HG02973 (cell line): ENCODE data around the gene MZB1.
"Not testable (repeated sequence)": the region's sequence is repeated elsewhere in the genome, so short reads cannot be mapped to it uniquely, and the experiment has no call there.

ENCODE experiments used
- ATAC-seq: cut with Tn5 transposase; IDR thresholded peaks from one replicate; pipeline ENCODE4 v1.9.1; 2021; ENCODE audit warnings: moderate library complexity; ENCODE audit not compliant: unreplicated experiment

Gene MZB1

DNA sequence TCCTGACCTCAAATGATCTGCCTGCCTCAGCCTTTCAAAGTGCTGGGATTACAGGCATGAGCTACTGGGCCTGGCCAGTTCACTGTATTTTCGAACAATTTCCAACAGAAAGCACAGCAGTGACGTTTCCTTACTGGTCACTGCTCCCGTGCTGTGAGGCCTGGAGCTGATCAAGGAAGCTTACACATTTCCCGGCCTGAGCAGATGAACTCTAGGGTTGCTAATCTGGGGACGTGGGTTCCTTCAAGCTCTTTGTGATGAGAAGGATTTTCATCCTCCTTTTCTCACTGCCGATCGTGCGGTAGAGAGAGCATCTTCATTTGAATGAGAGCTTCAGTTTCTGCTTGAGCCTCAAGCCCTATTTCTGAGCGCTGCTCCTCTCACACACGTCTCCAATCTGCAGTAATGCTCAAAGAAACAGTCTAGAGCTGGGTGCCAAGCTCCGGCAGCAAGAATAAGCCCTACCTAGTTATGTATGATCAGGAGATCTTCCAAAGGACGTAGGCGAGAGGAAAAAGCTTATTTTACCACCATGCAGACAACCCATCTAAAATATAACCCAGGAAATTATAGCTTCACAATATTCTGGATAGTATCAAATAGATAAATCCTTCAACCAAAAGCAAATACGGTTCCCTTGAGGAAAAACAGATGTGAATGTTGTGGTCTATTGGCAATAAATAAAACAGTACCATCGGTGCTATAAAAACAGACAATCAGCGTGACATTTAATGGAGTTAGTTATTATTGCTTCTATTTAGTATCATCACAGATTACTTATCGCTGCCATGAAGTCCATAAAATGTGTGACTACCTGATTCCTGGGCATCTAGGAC, 21.5 kb upstream of the MZB1 start:
- ATAC-seq = no peak

- ATAC-seq = no peak
Measured at GRCh38 chr5:139410121-139410992, 20.6 kb upstream of the MZB1 start.

DNA sequence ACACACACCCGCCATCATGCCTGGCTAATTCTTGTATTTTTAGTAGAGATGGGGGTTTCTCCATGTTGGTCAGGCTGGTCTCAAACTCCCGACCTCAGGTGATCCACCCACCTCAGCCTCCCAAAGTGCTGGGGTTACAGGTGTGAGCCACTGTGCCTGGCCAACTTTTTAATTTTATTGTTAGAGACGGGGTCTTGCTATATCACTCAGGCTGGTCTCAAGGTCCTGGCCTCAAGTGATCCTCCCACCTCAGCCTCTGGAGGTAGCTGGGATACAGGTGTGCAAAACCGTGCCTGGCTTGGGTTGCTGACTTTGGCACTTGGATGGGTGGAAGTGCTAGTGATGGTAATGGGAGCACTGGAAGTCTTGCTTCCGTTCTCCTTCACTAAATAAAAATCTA, 19.4 kb upstream of the MZB1 start:
- ATAC-seq = not testable (repeated sequence)

DNA sequence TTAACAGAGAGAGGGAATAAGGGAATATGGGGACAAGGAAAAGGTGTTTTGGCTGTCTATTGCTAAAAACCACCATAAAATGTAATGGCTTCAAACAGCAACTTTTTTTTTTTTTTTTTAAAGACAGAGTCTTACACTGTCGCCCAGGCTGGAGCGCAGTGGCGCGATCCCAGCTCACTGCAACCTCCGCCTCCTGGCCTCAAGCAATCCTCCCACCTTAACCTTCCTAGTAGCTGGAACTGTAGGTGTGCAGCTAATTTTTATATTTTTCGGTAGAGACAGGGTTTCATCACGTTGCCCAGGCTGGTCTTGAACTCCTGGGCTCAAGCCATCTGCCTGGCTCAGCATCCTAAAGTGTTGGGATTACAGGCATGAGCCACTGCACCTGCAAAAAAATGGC, 18.5 kb upstream of the MZB1 start:
- no peak for ATAC-seq

- ATAC-seq = no peak
Measured at GRCh38 chr5:139407517-139407916, 17.8 kb upstream of the MZB1 start.

- ATAC-seq = no peak
Measured at GRCh38 chr5:139406963-139407362, 17.2 kb upstream of the MZB1 start.

GRCh38 chr5:139404484-139404840, 14.7 kb upstream of the MZB1 start:
- ATAC-seq = no peak

DNA sequence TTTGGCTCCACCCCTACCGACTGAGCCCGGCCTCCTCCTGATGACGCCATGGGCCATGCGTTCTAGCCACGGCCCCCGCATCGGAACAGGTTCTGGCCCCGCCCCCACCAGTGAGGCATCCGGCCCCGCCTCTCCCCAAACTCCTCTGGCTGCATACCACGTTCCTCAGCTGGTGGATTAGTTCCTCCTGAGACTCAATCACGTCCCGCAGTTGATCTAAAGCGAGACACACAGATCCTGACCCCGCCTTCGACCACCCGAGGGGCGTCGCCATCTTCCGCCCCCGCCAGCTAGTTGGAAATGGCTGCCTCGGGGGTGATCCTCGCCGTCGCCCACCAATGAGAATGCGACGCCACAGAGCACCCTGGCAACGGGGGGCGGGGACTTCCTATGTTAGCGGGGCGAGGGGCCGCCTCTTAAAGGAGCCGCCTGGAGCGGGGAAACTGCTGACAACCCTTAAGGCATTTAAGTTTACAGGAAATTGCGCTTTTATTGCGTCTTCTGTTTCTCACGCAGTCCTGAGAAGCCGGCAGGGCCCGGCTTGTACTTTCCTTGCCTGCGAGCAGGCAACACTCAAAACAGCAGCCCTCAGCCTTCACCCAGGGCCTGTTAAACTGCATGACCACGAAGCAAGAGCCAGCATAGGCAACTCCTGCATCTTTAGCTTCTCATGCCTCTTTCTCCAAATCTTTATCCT, 14.2 kb upstream of the MZB1 start, which contains the start of gene SPATA24:
SPATA24 (minus strand) TSS at position 303 of the 697 bp plus-strand sequence; CDS start at position 274, 29 bp downstream.
- peak; percentile 75 for ATAC-seq

GRCh38 chr5:139403418-139403786, 13.7 kb upstream of the MZB1 start:
- no peak for ATAC-seq

DNA sequence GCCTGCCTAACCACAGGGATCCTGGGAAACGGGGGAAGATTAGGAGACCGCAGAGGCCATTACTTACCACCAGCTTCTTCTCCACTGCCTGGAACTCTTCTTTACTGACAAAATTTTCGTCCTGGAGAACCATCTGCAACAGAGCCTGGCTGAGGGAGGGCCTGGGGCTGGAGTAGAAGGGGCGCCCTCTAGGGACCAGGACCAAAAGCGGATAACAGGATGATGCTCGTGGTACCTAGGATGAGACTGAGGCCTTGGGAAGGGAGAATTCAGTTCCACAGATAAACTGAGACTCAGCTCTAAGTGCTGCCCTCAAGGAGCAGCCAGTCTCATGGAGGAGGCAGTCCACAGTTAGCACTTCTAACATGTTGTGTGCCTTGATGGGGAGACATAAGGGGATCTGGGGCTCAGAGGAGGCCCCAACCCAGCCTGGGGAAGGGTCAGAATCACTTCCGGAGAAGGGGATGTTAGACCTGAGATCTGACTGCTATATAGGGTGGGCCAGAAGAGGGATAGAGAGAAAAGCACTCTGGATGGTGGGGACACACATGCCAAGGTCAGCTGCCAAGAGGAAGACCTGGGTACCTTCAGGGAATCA, 12.9 kb upstream of the MZB1 start:
- no peak for ATAC-seq

DNA sequence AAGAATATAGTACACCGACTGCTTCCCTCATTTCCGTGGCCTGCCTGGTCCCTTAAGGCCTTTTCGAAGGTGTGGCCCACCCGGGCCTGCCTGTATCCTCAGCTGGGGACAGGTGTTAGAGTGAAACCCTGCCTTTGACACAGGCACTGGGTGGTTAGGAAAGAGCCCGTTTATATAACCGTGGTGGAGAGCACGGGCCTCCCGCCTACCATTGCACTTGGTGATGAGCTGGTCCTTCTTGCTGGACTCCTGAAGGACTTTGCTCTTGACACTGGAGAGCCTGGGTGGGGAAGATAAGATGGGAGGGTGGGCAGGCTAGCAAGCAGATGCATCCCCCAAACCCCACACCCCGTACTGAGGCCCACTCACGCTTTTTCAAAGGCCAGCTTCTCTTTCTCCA, 11.8 kb upstream of the MZB1 start:
- no peak for ATAC-seq

- ATAC-seq = no peak
Measured at GRCh38 chr5:139399501-139400121, 9.9 kb upstream of the MZB1 start.

DNA sequence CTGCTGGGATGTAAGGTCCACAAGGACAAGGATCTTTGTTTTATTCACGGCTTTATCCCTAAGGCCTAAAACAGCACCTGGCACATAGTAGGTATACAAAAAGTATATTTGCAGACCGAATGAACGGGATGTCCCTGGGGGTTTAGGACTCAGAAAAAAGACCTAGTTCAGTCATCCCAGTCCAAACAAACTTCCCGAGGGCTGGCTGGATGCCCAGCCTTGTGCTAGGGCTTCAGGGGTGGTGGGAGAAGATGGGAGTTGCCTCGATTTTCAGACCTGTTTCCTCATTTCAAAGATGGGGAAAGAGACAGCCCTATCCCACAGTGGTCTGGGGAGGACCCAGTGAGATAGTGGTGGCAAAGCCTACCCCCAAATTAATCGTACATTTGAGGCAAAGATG, 8.2 kb upstream of the MZB1 start:
- ATAC-seq = no peak

GRCh38 chr5:139396691-139397090, 7.0 kb upstream of the MZB1 start:
- ATAC-seq = no peak

DNA sequence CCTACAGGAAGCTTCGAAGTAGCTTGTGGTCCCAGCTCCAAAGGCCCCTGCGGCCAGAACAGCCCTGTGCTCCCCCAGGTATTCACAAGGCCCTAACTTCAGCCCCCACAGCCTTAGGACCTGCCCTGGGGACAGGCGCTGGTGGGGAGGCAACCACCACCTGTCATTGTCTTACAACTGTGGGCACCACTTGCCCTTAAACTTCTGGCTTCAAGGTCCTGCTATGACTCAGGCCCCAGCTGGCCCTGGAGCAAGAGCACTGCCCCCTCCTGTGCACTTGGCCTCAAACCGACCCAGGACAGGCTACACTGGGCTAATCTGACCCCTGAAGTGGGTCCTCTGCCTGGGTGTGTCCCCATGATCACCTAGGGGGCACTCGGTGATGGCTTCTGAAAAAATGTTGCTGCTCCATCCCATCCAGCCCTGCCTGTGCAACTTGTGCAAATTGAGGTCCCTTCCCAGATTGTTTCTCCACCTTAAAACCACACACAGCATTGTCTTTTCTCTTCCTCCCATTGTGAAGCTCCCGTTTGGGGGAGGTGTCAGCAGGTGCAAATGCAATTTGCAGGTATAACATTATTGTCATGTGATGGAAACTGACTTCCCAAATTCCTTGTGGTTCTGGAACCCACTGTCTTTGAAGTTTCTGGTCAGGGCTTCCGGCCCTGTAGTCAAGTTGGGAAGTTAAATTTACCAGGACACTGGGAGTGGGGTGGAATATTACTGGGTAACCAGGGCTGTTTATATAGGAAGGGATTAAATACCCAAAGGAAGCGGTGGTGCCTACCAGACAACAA, 6.3 kb upstream of the MZB1 start:
- ATAC-seq = no peak

- no peak for ATAC-seq
Measured at GRCh38 chr5:139394654-139395566, 5.2 kb upstream of the MZB1 start, which contains the start of gene PROB1. Gene PROB1 (minus strand): TSS chr5:139395104. CDS start chr5:139395081, 23 bp downstream.

DNA sequence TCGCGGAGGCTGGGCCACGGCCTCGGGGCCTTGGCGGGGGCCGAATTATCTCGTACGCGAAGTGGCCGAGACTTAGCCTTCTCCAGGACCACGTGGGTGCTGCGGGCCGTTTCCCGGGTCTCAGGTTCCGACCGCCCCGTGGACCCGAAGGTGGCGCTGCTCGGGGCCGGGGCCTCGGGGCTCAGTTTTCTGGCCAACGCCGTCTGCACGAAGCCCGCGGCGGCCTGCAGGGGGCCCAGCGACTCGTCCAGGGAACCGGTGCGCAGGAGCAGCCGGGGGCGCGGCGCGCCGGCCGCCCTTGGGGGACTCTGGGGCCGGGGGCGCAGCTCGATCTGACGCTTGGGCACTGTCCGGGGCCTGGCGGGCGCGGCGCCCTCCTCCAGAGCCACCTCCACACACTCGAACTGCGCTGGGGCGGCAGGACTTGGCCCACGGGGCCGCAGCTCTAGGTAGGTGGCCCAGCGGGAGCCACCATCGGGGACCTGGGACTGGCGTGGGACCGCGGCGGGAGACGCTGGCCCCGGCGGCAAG, 4.5 kb upstream of the MZB1 start:
- ATAC-seq = no peak

GRCh38 chr5:139393497-139394122, 3.9 kb upstream of the MZB1 start:
- no peak for ATAC-seq
